Measurements from ENCODE around the gene ERP44. TPM values are rescaled to one million over a fixed set of nuclear protein-coding genes. Genes with fewer than 3 reads are reported as not detected.
"Not testable (repeated sequence)": the region's sequence is repeated elsewhere in the genome, so short reads cannot be mapped to it uniquely, and the experiment has no call there.

The ERP44 gene
- total RNA-seq, result 10 to 100 TPM in 4 of 5 experiments, 1 to 10 TPM in 1; 9.8 to 19.5 (median 15.2) TPM
- 10 to 100 TPM; 29.8 to 38.2 TPM for polyA plus RNA-seq
- total RNA-seq, result 29.6 reads per million, percentile 59 among the genes with 10 or more reads in this experiment

DNA sequence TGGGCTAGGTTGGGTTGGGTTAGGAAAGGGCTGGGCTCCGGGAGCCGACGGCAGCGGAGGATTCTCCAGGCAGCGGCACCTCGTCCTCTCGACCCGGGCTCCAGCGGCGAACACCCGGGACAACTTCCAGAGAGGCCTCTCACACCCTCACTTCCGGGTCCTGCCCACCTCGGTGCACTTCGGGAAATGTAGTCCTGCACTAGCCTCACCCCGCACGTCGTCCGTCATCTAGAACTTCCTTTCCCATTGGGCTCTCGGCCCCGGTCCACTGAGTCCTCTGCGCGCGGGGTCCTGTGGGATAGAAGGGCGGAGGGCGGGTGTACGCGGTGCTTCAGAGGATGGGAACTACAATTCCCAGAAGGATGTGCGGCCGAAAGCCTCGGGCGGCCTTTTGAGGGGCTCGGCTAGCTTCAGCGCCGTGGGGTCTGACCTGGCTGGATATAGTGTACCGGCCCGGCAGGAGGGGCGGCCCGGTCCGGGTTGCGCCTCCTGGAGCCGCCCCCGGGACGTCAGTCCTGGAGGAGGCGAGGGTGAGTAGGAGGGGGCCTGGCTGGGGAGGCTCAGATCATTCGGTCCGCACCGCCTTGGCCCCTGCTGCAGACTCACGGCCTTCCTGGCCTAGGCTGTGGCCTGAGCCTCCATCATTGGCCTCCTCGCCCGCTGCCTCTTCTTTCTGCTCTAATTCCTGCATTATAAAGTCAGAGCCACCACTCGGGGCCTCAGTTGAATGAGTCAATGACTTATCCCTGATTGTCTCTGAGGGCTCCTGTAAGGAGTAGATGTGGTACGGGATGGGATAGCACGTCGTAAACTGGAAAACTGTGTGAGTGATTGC is at the start of gene ERP44, which contains the start of gene INVS:
Gene ERP44, minus strand, starts transcription at position 114 of the 835 bp plus-strand sequence. CDS start 160 bp downstream, outside the sequence.
Gene INVS, plus strand, starts transcription at position 357 of the 835 bp plus-strand sequence. CDS start 5,279 bp downstream, outside the sequence.
- intact Hi-C loops (cut with micrococcal nuclease), result loop anchor here (1.0 to 5.0 kb wide), 12 partner anchors 70 to 1434 kb away; partner anchors contain the start of genes SEC61B (in 2 of the 2), MRPL50 (in 1 of the 2), RNF20 (in 1 of the 2) and STX17 (in 1 of the 2)
- peak within 1 kb of the TSS; percentile 93 for H3K4me3 ChIP-seq (ENCODE audit: low read length)
- peak within 1 kb of the TSS; percentile 89 for H3K27ac ChIP-seq (ENCODE audit: low read depth, low read length)
- H3K27ac Mint-ChIP-seq, result peak within 1 kb of the TSS; percentile 84 to 99 (median 97)
- peaks cover 18 to 25% of the 10 kb centered on the region in 2 donors for H3K4me1 ChIP-seq (ENCODE audit: control insufficient read depth in 2 of 2, insufficient read depth in 2 of 2, low read length in 2 of 2)
- H3K4me3 Mint-ChIP-seq, result peak within 1 kb of the TSS; percentile 94 to 100 (median 98)
- no peaks in the 10 kb centered on the region for H3K27me3 Mint-ChIP-seq
- H3K9me3 Mint-ChIP-seq, result no peaks in the 10 kb centered on the region
- no peaks in the 10 kb centered on the region for H3K27me3 ChIP-seq (ENCODE audit: control insufficient read depth in 2 of 2, insufficient read depth in 2 of 2, low read length in 2 of 2)
- H3K36me3 Mint-ChIP-seq, result peaks cover 0 to 15% (median 1%) of the 10 kb centered on the region in 5 donors
- ChIA-PET CTCF (no interaction called here), POLR2A (interaction anchor here (0.7 kb wide), 3 partner anchors 14 to 1471 kb away, joined by 3 read pairs; no protein-coding TSS in a partner anchor)
- H3K9me3 ChIP-seq (ENCODE audit: control insufficient read depth in 2 of 3, low read length in 3 of 3), result no peaks in the 10 kb centered on the region
- peaks cover 0 to 10% (median 7%) of the 10 kb centered on the region in 3 experiments for H3K36me3 ChIP-seq (ENCODE audit: control insufficient read depth in 2 of 3, insufficient read depth in 3 of 3, low read length in 3 of 3)
- peak; percentile 99 for ATAC-seq
- DNase-seq, result peak; percentile 82 to 98 (median 94)
- H3K4me1 Mint-ChIP-seq, result peaks cover 26 to 53% (median 43%) of the 10 kb centered on the region in 7 donors

GRCh38 chr9:100145976-100146375 is 47.2 kb upstream of the ERP44 start:
- intact Hi-C loops (cut with micrococcal nuclease); H3K27ac Mint-ChIP-seq; ATAC-seq; DNase-seq; H3K9me3 Mint-ChIP-seq; H3K4me3 Mint-ChIP-seq; CTCF ChIA-PET; H3K9me3 ChIP-seq (ENCODE audit: control insufficient read depth in 2 of 3, low read length in 3 of 3); H3K27me3 Mint-ChIP-seq; H3K36me3 ChIP-seq (ENCODE audit: control insufficient read depth in 2 of 3, insufficient read depth in 3 of 3, low read length in 3 of 3); H3K27me3 ChIP-seq (ENCODE audit: control insufficient read depth in 2 of 2, insufficient read depth in 2 of 2, low read length in 2 of 2); H3K4me1 ChIP-seq (ENCODE audit: control insufficient read depth in 2 of 2, insufficient read depth in 2 of 2, low read length in 2 of 2); H3K4me3 ChIP-seq (ENCODE audit: low read length); POLR2A ChIA-PET; H3K27ac ChIP-seq (ENCODE audit: low read depth, low read length); H3K4me1 Mint-ChIP-seq: not testable (repeated sequence)
- peaks cover 0 to 12% (median 0%) of the 10 kb centered on the region in 5 donors for H3K36me3 Mint-ChIP-seq

DNA sequence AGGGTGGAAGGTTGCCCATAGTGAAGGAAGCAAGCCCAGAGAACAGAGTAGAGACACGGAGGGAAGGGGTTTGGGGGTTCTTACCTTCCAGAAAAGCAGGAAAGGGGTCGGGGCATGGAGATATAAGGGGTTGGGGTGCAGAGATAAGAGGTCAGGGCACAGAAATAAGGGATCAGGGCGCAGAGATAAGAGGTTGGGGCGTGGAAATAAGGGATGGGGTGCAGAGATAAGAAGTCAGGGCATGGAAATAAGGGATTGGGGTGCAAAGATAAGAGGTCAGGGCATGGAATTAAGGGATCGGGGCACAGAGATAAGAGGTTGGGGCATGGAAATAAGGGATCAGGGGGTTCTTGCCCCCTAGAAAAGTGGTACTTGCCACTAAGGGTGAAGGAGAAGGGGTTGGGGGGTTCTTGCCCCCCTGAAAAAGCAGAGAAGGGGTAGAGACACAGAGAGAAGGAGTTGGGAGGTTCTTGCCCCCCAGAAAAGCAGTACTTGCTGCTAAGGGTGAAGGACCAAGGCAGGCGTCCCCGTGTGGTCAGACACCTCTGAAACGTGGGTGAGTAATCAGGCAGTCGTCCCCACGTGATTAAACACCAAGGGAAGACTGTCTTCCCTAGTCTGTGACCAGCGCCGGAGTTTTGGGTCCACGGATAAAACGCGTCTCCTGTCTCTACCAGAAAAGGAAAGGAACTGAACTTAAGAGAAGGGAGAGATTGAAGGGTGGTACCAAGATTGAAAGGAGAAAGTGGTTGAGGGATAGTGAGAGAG is 46.6 kb upstream of the ERP44 start:
- H3K27me3 ChIP-seq (ENCODE audit: control insufficient read depth in 2 of 2, insufficient read depth in 2 of 2, low read length in 2 of 2); ATAC-seq; H3K4me3 Mint-ChIP-seq; H3K9me3 ChIP-seq (ENCODE audit: control insufficient read depth in 2 of 3, low read length in 3 of 3); H3K4me1 ChIP-seq (ENCODE audit: control insufficient read depth in 2 of 2, insufficient read depth in 2 of 2, low read length in 2 of 2); CTCF ChIA-PET; H3K27ac ChIP-seq (ENCODE audit: low read depth, low read length); intact Hi-C loops (cut with micrococcal nuclease); H3K9me3 Mint-ChIP-seq; H3K4me3 ChIP-seq (ENCODE audit: low read length); H3K36me3 ChIP-seq (ENCODE audit: control insufficient read depth in 2 of 3, insufficient read depth in 3 of 3, low read length in 3 of 3); POLR2A ChIA-PET; DNase-seq; H3K27me3 Mint-ChIP-seq; H3K4me1 Mint-ChIP-seq; H3K36me3 Mint-ChIP-seq: not testable (repeated sequence)
- peak overlapping the region in 1 of 9 donors; percentile 57 for H3K27ac Mint-ChIP-seq

GRCh38 chr9:100141862-100142261 is 43.1 kb upstream of the ERP44 start:
- ATAC-seq; H3K4me3 Mint-ChIP-seq; H3K27ac Mint-ChIP-seq; CTCF ChIA-PET; H3K27me3 Mint-ChIP-seq; H3K4me3 ChIP-seq (ENCODE audit: low read length); H3K4me1 Mint-ChIP-seq; intact Hi-C loops (cut with micrococcal nuclease); DNase-seq; H3K27me3 ChIP-seq (ENCODE audit: control insufficient read depth in 2 of 2, insufficient read depth in 2 of 2, low read length in 2 of 2); H3K27ac ChIP-seq (ENCODE audit: low read depth, low read length); H3K9me3 ChIP-seq (ENCODE audit: control insufficient read depth in 2 of 3, low read length in 3 of 3); H3K36me3 Mint-ChIP-seq; POLR2A ChIA-PET; H3K4me1 ChIP-seq (ENCODE audit: control insufficient read depth in 2 of 2, insufficient read depth in 2 of 2, low read length in 2 of 2); H3K36me3 ChIP-seq (ENCODE audit: control insufficient read depth in 2 of 3, insufficient read depth in 3 of 3, low read length in 3 of 3); H3K9me3 Mint-ChIP-seq: not testable (repeated sequence)

DNA sequence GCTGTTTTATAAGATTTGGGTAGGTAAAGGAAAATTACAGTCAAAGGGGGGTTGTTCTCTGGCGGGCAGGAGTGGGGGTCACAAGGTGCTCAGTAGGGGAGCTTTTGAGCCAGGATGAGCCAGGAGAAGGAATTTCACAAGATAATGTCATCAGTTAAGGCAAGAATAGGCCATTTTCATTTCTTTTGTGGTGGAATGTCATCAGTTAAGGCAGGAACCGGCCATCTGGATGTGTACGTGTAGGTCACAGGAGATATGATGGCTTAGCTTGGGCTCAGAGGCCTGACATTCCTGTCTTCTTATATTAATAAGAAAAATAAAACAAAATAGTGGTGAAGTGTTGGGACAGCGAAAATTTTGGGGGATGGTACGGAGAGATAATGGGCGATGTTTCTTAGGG is 41.5 kb upstream of the ERP44 start:
- H3K4me3 ChIP-seq (ENCODE audit: low read length); H3K9me3 ChIP-seq (ENCODE audit: control insufficient read depth in 2 of 3, low read length in 3 of 3); H3K27me3 Mint-ChIP-seq; H3K9me3 Mint-ChIP-seq; H3K4me1 Mint-ChIP-seq; ATAC-seq; H3K27ac ChIP-seq (ENCODE audit: low read depth, low read length); H3K27ac Mint-ChIP-seq; DNase-seq; POLR2A ChIA-PET; H3K4me3 Mint-ChIP-seq; H3K36me3 ChIP-seq (ENCODE audit: control insufficient read depth in 2 of 3, insufficient read depth in 3 of 3, low read length in 3 of 3); H3K4me1 ChIP-seq (ENCODE audit: control insufficient read depth in 2 of 2, insufficient read depth in 2 of 2, low read length in 2 of 2); H3K27me3 ChIP-seq (ENCODE audit: control insufficient read depth in 2 of 2, insufficient read depth in 2 of 2, low read length in 2 of 2); intact Hi-C loops (cut with micrococcal nuclease); CTCF ChIA-PET: not testable (repeated sequence)
- peaks cover 0 to 10% (median 0%) of the 10 kb centered on the region in 5 donors for H3K36me3 Mint-ChIP-seq

- H3K27ac ChIP-seq (ENCODE audit: low read depth, low read length); H3K4me3 ChIP-seq (ENCODE audit: low read length); DNase-seq; POLR2A ChIA-PET; H3K4me1 ChIP-seq (ENCODE audit: control insufficient read depth in 2 of 2, insufficient read depth in 2 of 2, low read length in 2 of 2); H3K27me3 Mint-ChIP-seq; H3K27ac Mint-ChIP-seq; H3K9me3 ChIP-seq (ENCODE audit: control insufficient read depth in 2 of 3, low read length in 3 of 3); CTCF ChIA-PET; H3K27me3 ChIP-seq (ENCODE audit: control insufficient read depth in 2 of 2, insufficient read depth in 2 of 2, low read length in 2 of 2); H3K4me1 Mint-ChIP-seq; H3K36me3 ChIP-seq (ENCODE audit: control insufficient read depth in 2 of 3, insufficient read depth in 3 of 3, low read length in 3 of 3); H3K4me3 Mint-ChIP-seq; ATAC-seq; H3K9me3 Mint-ChIP-seq: not testable (repeated sequence)
- intact Hi-C loops (cut with micrococcal nuclease), result loop anchor here in 1 of 2 donors (10.0 kb wide), 1 partner anchor 458 kb away; no protein-coding TSS in a partner anchor
- peaks cover 0 to 39% (median 22%) of the 10 kb centered on the region in 5 donors for H3K36me3 Mint-ChIP-seq
These were observed 38.0 kb upstream of the ERP44 start for GRCh38 chr9:100136799-100137198.

Data from naive thymus-derived CD4-positive, alpha-beta T cell (primary cell).